Epithelial cell of esophagus (primary cell): ENCODE measurements around the gene BANF2.
"Not testable (repeated sequence)": the region's sequence is repeated elsewhere in the genome, so short reads cannot be mapped to it uniquely, and the experiment has no call there.

ENCODE experiments used
- DNase-seq: peaks from one replicate; pipeline ENCODE4 v3.0.0; 2010; ENCODE audit warnings: low read depth
- H3K4me3 ChIP-seq: 2 replicates; pipeline ENCODE4 v1.5.1; 2011; ENCODE audit warnings: mild to moderate bottlenecking, low read length, control low read depth
- TF ChIP-seq, protein P1 (sequence below): IDR thresholded peaks from 2 replicates; pipeline ENCODE4 v1.5.1; 2011; ENCODE audit warnings: low read depth, mild to moderate bottlenecking, low read length, control low read depth, inconsistent platforms; ENCODE audit not compliant: insufficient read depth; ENCODE audit errors: missing control alignments

BANF2 gene

DNA sequence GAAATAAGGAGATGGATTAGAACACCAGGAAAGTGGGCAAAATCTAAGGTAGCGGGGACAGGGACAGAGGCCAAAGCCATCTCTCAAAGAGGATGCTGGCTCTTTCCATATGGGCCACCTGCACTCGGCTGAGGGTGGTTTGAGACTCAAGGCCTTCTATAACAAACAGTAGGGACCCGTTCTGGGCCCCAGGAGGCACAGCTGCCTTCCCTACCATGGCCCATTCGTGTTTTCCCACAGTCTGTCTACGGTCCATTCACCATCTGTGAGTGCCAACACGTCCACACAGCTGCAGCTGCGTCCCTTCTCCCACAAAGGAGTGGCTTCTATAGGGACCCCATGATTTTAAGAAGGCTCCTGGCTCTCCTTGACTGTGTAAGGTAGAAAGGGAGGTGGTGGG lies 871 bp downstream of the BANF2 start:
- no peak overlapping the region for H3K4me3 ChIP-seq
- DNase-seq, result no peak
- TF ChIP-seq, protein P1, sequence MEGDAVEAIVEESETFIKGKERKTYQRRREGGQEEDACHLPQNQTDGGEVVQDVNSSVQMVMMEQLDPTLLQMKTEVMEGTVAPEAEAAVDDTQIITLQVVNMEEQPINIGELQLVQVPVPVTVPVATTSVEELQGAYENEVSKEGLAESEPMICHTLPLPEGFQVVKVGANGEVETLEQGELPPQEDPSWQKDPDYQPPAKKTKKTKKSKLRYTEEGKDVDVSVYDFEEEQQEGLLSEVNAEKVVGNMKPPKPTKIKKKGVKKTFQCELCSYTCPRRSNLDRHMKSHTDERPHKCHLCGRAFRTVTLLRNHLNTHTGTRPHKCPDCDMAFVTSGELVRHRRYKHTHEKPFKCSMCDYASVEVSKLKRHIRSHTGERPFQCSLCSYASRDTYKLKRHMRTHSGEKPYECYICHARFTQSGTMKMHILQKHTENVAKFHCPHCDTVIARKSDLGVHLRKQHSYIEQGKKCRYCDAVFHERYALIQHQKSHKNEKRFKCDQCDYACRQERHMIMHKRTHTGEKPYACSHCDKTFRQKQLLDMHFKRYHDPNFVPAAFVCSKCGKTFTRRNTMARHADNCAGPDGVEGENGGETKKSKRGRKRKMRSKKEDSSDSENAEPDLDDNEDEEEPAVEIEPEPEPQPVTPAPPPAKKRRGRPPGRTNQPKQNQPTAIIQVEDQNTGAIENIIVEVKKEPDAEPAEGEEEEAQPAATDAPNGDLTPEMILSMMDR, result no peak

DNA sequence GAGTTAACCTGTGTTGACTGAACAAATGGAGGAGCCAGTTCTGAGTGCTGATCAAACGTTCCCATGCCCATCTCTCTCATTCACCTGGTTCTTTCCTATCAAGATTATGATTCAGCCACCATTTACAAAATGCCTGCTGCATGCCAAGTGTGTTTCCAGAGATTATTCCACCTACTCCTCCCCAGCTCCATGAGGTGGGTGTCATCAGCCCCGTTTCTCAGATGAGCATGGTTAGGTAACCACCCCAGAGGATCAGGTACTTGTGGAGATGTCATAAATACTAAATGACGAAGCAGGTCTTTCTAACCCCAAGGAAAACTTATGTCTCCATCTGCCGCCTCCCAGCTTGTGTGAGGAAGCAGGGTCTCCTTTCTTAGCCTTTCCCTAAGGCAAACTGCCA lies 2.1 kb downstream of the BANF2 start:
- no peak for DNase-seq
- TF ChIP-seq, protein P1, result no peak
- H3K4me3 ChIP-seq, result no peak overlapping the region

DNA sequence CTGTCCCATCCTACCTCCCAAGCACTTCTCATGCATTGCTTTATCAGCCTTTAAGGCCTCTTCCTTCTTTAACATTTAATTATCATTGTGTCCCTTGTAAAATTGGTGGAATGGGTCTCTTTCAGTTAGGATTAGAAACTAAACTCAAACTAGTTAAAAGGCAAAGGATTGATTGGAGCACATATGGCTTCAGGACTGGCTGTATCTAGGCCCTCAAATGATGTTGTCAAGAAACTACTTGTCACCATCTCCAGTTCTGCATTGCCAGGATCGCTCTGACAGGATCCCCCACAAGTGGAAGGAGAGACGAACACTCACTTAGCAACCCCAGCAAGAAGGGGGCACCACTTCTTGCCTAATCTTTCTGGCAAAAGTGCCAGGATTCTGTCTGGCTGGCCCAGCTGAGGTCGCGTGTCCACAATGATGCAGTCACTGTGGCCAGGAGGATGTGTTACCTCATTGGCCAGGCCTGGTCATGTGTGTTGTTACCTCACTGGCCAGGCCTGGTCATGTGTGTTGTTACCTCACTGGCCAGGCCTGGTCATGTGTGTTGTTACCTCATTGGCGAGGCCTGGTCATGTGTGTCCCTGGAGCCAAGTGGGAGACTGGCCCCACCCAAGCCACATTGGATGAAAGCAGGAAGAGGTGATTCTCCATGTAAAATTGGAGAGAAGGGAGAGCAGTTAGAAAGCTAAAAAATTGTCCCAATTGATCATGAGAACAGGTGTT lies 5.0 kb downstream of the BANF2 start:
- TF ChIP-seq, protein P1, result no peak
- H3K4me3 ChIP-seq, result no peak overlapping the region
- DNase-seq, result no peak

DNA sequence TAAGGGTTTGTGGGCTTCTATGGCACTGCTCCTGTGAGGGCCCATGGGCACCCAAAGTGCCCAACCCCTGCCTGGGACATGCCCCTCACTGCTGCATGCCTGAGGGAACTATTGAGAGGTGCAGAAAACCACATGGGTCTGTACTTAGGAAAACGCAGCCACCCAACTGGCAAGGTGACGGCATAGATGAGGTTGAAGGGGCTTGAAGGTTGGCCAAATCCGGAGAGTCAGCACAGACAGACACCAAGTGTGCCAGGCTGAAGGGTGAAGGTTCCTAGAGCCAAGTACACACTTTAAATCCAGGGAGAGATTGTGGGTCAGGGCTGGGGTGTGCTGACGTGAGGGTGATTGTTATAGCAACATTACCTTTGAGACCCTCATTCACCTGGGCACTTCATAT lies 6.2 kb downstream of the BANF2 start:
- H3K4me3 ChIP-seq, result no peak overlapping the region
- TF ChIP-seq, protein P1, result no peak
- no peak for DNase-seq

- TF ChIP-seq, protein P1, result no peak
These were observed 6.9 kb downstream of the BANF2 start for GRCh38 chr20:17706632-17707031.

GRCh38 chr20:17707951-17708350 lies 8.2 kb downstream of the BANF2 start:
- H3K4me3 ChIP-seq, DNase-seq: not testable (repeated sequence)

More at GRCh38 chr20:17706632-17707031, 6.9 kb downstream of the BANF2 start:
- no peak overlapping the region for H3K4me3 ChIP-seq
- DNase-seq, result no peak

- DNase-seq, result no peak
- TF ChIP-seq, protein P1, result no peak
- H3K4me3 ChIP-seq, result no peak overlapping the region
These were observed 9.1 kb downstream of the BANF2 start for GRCh38 chr20:17708675-17709360.
